Medulla oblongata (tissue), 1 donor: Measurements from ENCODE around the gene CDK18.
A peak's percentile ranks its signal among the peaks of the same experiment; 100 is the strongest.
"Not testable (repeated sequence)": the region's sequence is repeated elsewhere in the genome, so short reads cannot be mapped to it uniquely, and the experiment has no call there.

Experiments used
- DNase-seq: peaks from one replicate; pipeline ENCODE4 v3.0.0-alpha.2; 2015; ENCODE audit errors: extremely low spot score

CDK18 gene

GRCh38 chr1:205504311-205505075 is at the start of gene CDK18:
TSS of gene CDK18 (plus strand) at chr1:205504669. CDS start at chr1:205523168, 18,499 bp downstream.
- peak; percentile 95 for DNase-seq

- no peak for DNase-seq
Measured at GRCh38 chr1:205454903-205455335, 49.5 kb upstream of the CDK18 start.

GRCh38 chr1:205455581-205456382 is 48.7 kb upstream of the CDK18 start, which contains the start of gene BLACAT1:
TSS of gene BLACAT1 (minus strand) at chr1:205456045.
- DNase-seq: no peak

GRCh38 chr1:205456383-205456867 is 48.0 kb upstream of the CDK18 start:
- DNase-seq: no peak

- DNase-seq: no peak
Measured at GRCh38 chr1:205456868-205457745, 47.4 kb upstream of the CDK18 start.

- DNase-seq: no peak
Measured at GRCh38 chr1:205458777-205459566, 45.5 kb upstream of the CDK18 start.

GRCh38 chr1:205465392-205465791 is 39.1 kb upstream of the CDK18 start:
- DNase-seq: no peak

- no peak for DNase-seq
Measured at GRCh38 chr1:205466595-205467220, 37.8 kb upstream of the CDK18 start.

- no peak for DNase-seq
Measured at GRCh38 chr1:205470131-205470530, 34.3 kb upstream of the CDK18 start.

- DNase-seq: no peak
Measured at GRCh38 chr1:205472737-205473441, 31.6 kb upstream of the CDK18 start.

GRCh38 chr1:205473475-205473874 is 31.0 kb upstream of the CDK18 start:
- DNase-seq: no peak

- DNase-seq: no peak
Measured at GRCh38 chr1:205473966-205474365, 30.5 kb upstream of the CDK18 start.

- DNase-seq: no peak
Measured at GRCh38 chr1:205474571-205474970, 29.9 kb upstream of the CDK18 start.

GRCh38 chr1:205475855-205476254 is 28.6 kb upstream of the CDK18 start:
- no peak for DNase-seq

GRCh38 chr1:205476648-205477047 is 27.8 kb upstream of the CDK18 start:
- DNase-seq: no peak

- no peak for DNase-seq
Measured at GRCh38 chr1:205477121-205477758, 27.2 kb upstream of the CDK18 start.

- DNase-seq: peak; percentile 63
Measured at GRCh38 chr1:205477759-205478247, 26.7 kb upstream of the CDK18 start.

- not testable (repeated sequence) for DNase-seq
Measured at GRCh38 chr1:205478985-205479384, 25.5 kb upstream of the CDK18 start.
